GM13976 (cell line): ENCODE data around the gene AHDC1.

Experiments
- DNase-seq: peaks from one replicate; pipeline ENCODE4 v3.0.0; 2012; ENCODE audit warnings: low spot score
- CTCF ChIP-seq: IDR thresholded peaks from 2 replicates; pipeline ENCODE4 v1.5.1; 2012; ENCODE audit warnings: borderline replicate concordance, mild to moderate bottlenecking; ENCODE audit not compliant: insufficient read depth; ENCODE audit errors: extremely low read depth, missing control alignments, control extremely low read depth
- in situ Hi-C: fragments of 300-500 bp; cut with MboI; formaldehyde crosslinking; loops from one replicate; pipeline ENCODE4 v1.12.0; 2022; ENCODE audit warnings: low sequenced_read_pairs, mixed read lengths, inconsistent platforms; ENCODE audit not compliant: unreplicated experiment

The AHDC1 gene

GRCh38 chr1:27571439-27572018, 32.4 kb downstream of the AHDC1 start:
- in situ Hi-C loops, result no loop called here
- TF ChIP-seq CTCF, result no peak
- no peak for DNase-seq

GRCh38 chr1:27570784-27571183, 33.2 kb downstream of the AHDC1 start:
- in situ Hi-C loops, result no loop called here
- no peak for TF ChIP-seq CTCF
- no peak for DNase-seq

GRCh38 chr1:27570356-27570755, 33.6 kb downstream of the AHDC1 start:
- no peak for DNase-seq
- TF ChIP-seq CTCF, result no peak
- in situ Hi-C loops, result no loop called here

GRCh38 chr1:27569506-27570291, 34.2 kb downstream of the AHDC1 start:
- in situ Hi-C loops, result no loop called here
- DNase-seq, result no peak
- no peak for TF ChIP-seq CTCF

GRCh38 chr1:27569088-27569460, 34.9 kb downstream of the AHDC1 start:
- DNase-seq, result no peak
- in situ Hi-C loops, result no loop called here
- no peak for TF ChIP-seq CTCF

GRCh38 chr1:27568300-27569087, 35.5 kb downstream of the AHDC1 start:
- in situ Hi-C loops, result no loop called here
- DNase-seq, result peak; percentile 99

More at GRCh38 chr1:27568300-27569087, 35.5 kb downstream of the AHDC1 start:
- TF ChIP-seq CTCF, result peak; percentile 75
